Measurements from ENCODE around the gene PCSK5.

PCSK5 gene

GRCh38 chr9:76191493-76191892 is 301.0 kb downstream of the PCSK5 start:
- H3K36me3 Mint-ChIP-seq, result peaks cover 6% of the 10 kb centered on the region

GRCh38 chr9:76192013-76192412 is 301.5 kb downstream of the PCSK5 start:
- Mint-ChIP-seq H3K27ac (no peak overlapping the region), H3K4me1 (no peaks in the 10 kb centered on the region), H3K36me3 (peaks cover 6% of the 10 kb centered on the region), H3K4me3 (no peak overlapping the region), H3K9me3 (no peaks in the 10 kb centered on the region)
- ATAC-seq, result peak; percentile 43
- DNase-seq (ENCODE audit: low spot score in 2 of 2), result no peak

More at GRCh38 chr9:76191493-76191892, 301.0 kb downstream of the PCSK5 start:
- ATAC-seq (no peak), DNase-seq (ENCODE audit: low spot score in 2 of 2) (no peak)
- Mint-ChIP-seq H3K4me1 (no peaks in the 10 kb centered on the region), H3K27ac (no peak overlapping the region), H3K9me3 (no peaks in the 10 kb centered on the region), H3K4me3 (no peak overlapping the region)

- no peak for DNase-seq (ENCODE audit: low spot score in 2 of 2)
- H3K4me1 Mint-ChIP-seq, result no peaks in the 10 kb centered on the region
- no peaks in the 10 kb centered on the region for H3K9me3 Mint-ChIP-seq
- H3K27ac Mint-ChIP-seq, result no peak overlapping the region
- ATAC-seq, result no peak
- peaks cover 6% of the 10 kb centered on the region for H3K36me3 Mint-ChIP-seq
- no peak overlapping the region for H3K4me3 Mint-ChIP-seq
Measured at GRCh38 chr9:76194896-76195295, 304.4 kb downstream of the PCSK5 start.

DNA sequence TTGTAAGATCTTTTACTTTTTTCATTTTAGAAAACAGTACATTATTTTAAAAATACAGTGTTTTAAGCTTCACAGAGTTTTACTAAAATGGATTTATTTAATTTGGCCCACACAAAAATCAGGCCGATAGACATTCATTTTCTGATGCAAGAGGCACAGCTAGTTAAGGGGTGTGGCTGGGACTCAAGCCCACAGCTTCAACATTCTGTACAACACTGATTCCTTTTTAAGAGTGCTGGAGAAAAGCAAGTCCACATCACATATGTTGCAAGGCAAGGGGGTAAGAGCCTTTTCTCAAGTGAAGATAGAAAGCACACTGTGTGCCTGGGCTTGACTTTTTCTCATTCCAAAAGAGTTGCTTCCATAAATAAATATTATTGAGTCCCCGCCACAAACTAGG is 307.9 kb downstream of the PCSK5 start:
- H3K4me3 Mint-ChIP-seq, result no peak overlapping the region

DNA sequence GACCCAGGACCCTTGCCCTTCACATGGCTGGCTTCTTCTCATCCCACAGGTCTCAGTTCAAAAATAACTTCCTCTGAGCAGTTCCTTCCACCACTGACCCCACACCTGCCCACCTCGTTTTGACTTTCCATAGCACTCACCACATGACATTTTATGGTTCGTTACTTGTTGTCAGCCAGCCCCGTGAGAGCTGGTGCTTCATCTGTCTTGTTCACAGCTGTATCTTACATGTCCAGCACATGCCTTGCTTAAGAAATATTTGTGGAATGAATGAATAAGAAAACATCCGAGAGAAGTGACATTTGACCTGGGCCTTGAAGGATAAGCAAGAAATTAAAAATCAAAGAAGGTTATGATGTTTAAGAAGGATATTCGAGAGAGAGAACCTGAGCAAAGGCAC is 309.8 kb downstream of the PCSK5 start:
- Mint-ChIP-seq H3K4me3 (no peak overlapping the region), H3K4me1 (no peaks in the 10 kb centered on the region), H3K9me3 (peaks cover 4% of the 10 kb centered on the region), H3K27ac (no peak overlapping the region), H3K36me3 (no peaks in the 10 kb centered on the region)
- ATAC-seq (no peak), DNase-seq (ENCODE audit: low spot score in 2 of 2) (no peak)

More for the DNA sequence above, 307.9 kb downstream of the PCSK5 start:
- peaks cover 4% of the 10 kb centered on the region for H3K9me3 Mint-ChIP-seq
- H3K36me3 Mint-ChIP-seq, result no peaks in the 10 kb centered on the region
- DNase-seq (ENCODE audit: low spot score in 2 of 2) (no peak), ATAC-seq (no peak)
- no peak overlapping the region for H3K27ac Mint-ChIP-seq
- H3K4me1 Mint-ChIP-seq, result no peaks in the 10 kb centered on the region

DNA sequence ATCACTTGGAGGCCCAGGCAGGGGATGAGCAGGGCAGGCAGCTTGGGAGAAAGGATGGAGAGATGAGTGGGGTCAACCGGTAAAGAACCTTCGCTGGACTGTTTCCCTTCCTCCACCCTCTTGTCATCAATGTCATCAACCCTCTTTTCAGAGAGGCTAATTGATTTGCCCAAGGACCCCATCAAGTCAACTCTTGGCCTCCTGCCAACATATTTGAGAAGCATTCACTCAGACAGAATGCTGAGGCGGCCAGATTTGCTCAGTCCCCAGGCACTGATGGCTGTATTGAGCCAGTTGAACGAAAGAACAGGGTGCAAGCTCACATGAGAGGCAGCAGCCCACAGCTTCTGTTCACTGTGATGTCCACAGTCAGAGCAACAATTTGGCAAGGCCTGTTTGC is 310.3 kb downstream of the PCSK5 start:
- H3K27ac Mint-ChIP-seq, result no peak overlapping the region
- no peaks in the 10 kb centered on the region for H3K4me1 Mint-ChIP-seq
- DNase-seq (ENCODE audit: low spot score in 2 of 2) (no peak), ATAC-seq (no peak)
- no peak overlapping the region for H3K4me3 Mint-ChIP-seq
- H3K36me3 Mint-ChIP-seq, result no peaks in the 10 kb centered on the region
- peaks cover 4% of the 10 kb centered on the region for H3K9me3 Mint-ChIP-seq

DNA sequence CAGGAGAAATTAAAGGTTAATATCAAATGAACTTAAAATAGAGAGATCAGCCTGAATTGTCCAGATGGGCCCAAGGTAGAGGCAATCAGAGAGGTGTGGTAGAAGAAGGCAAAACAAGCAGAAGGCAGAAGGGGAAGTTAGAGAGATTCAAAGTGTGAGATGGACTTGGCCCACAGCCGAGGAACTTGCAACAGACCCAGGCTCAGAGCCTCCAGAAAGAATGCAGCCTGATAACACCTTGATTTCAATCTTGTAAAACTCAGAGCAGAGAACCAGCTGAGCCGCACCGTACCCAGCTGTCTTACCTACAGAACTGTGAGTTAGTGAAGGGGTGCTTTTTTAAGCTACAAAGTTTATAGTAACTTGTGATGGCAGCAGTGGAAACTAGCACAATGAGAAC is 312.9 kb downstream of the PCSK5 start:
- Mint-ChIP-seq H3K4me1 (no peaks in the 10 kb centered on the region), H3K36me3 (no peaks in the 10 kb centered on the region), H3K4me3 (no peak overlapping the region), H3K27ac (no peak overlapping the region), H3K9me3 (peaks cover 4% of the 10 kb centered on the region)
- no peak for ATAC-seq
- DNase-seq (ENCODE audit: low spot score in 2 of 2), result no peak

- no peak for ATAC-seq
- no peaks in the 10 kb centered on the region for H3K36me3 Mint-ChIP-seq
- DNase-seq (ENCODE audit: low spot score in 2 of 2), result no peak
- H3K4me1 Mint-ChIP-seq, result no peaks in the 10 kb centered on the region
- H3K4me3 Mint-ChIP-seq, result no peak overlapping the region
- no peak overlapping the region for H3K27ac Mint-ChIP-seq
- H3K9me3 Mint-ChIP-seq, result no peaks in the 10 kb centered on the region
Measured at GRCh38 chr9:76206821-76207220, 316.3 kb downstream of the PCSK5 start.

DNA sequence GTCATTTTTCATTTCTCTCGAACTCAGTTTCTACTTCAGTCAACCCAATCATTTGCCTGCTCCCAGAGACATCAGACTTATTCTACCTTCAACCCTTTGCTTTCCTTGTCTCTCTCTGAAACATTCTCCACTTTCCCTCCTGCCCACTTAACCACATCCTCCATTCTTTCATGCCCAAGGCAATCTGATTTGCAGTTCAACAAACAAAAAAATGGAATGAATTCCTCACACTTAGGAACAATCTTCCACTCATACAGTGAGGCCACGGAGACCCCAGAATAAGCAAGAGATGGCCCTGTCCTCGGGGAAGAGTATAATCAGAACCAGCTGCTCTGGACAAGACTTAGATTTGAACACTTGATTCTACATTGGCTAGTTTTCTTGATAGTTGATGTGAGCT is 323.3 kb downstream of the PCSK5 start:
- H3K27ac Mint-ChIP-seq, result no peak overlapping the region
- DNase-seq (ENCODE audit: low spot score in 2 of 2), result no peak
- no peaks in the 10 kb centered on the region for H3K36me3 Mint-ChIP-seq
- no peak overlapping the region for H3K4me3 Mint-ChIP-seq
- ATAC-seq, result no peak
- no peaks in the 10 kb centered on the region for H3K9me3 Mint-ChIP-seq
- H3K4me1 Mint-ChIP-seq, result no peaks in the 10 kb centered on the region

DNA sequence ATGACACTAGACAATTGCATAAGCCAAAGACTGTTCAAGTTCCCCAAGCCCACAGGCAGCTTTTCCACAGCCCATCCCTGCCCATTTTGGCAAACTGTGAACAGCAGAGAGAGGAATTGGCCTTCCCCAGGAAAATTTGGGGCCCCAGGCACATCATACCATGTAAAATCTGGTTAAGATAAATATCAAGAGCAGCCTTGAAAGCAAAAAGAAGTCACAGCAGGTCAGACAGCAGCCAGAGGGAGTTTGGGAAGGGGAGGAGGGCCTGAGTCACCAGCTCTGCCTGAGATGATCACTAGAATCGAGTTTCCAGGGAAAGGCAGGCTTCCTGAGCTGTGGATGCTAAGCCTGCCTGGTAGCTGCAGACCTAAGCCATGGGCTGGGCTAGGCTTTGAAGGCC is 324.6 kb downstream of the PCSK5 start:
- no peaks in the 10 kb centered on the region for H3K36me3 Mint-ChIP-seq
- no peaks in the 10 kb centered on the region for H3K4me1 Mint-ChIP-seq
- ATAC-seq (no peak), DNase-seq (ENCODE audit: low spot score in 2 of 2) (no peak)
- no peak overlapping the region for H3K27ac Mint-ChIP-seq
- no peaks in the 10 kb centered on the region for H3K9me3 Mint-ChIP-seq
- H3K4me3 Mint-ChIP-seq, result no peak overlapping the region

DNA sequence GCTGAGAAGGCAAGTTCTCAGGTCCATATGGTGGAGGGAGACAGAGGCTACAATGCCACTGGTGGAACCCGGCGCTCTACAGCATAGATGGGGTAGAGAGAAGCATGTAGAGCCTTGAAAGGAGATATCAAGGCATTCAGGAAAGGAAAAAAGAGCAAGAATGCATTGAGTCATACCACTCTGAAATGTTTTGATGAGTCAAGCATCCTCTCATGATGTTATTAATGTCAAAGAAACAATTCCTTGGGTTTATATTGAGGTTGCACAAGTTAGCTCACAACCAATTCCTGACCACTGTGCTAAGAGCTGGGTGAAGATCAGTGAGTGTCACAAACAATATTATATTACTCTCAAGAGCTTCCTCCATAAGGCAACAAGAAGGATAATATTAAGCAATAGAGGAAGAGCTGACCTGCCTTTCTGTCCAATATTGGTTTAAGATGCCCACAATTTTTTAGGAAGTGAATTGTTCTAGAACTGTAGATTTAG is 325.7 kb downstream of the PCSK5 start:
- H3K9me3 Mint-ChIP-seq, result no peaks in the 10 kb centered on the region
- H3K27ac Mint-ChIP-seq, result no peak overlapping the region
- ATAC-seq, result peak; percentile 19
- no peaks in the 10 kb centered on the region for H3K36me3 Mint-ChIP-seq
- H3K4me3 Mint-ChIP-seq, result no peak overlapping the region
- DNase-seq (ENCODE audit: low spot score in 2 of 2), result no peak
- H3K4me1 Mint-ChIP-seq, result no peaks in the 10 kb centered on the region

DNA sequence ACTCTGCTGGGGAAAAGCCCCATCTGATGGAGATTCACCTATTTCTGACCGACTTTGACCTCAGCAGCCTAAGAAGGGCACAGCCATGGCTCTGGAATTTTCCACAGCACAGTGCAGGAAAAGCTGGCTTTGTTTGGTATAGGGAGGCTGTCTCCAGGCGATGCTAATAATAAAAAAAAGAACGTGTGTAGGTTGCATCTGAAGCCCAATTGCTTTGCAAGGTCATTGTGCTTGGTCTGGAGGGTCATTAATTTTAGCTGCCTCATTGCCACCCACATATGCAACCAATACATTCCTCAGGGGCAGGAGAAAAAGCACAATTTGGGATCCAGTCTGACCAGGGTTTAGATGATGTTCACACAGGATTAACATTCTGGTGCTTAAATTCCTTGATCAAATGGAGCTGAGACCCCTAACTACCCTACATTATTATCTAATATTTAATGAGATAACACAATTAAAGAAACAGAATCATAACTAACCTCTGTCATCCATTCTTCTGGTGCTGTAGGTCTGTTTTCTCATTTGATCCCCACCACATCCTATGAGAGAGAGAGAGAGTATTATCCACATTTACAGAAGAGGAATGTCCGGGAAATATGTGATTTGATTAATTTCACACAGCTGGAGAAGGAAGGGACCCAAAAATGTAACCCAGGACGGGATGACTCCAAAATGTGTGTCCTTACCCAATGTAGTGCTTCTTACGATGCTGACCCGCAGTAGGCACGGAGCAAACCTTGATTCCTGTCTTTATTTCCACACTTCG is 327.8 kb downstream of the PCSK5 start:
- ATAC-seq (no peak), DNase-seq (ENCODE audit: low spot score in 2 of 2) (no peak)
- Mint-ChIP-seq H3K4me3 (no peak overlapping the region), H3K9me3 (no peaks in the 10 kb centered on the region), H3K27ac (no peak overlapping the region), H3K36me3 (no peaks in the 10 kb centered on the region), H3K4me1 (no peaks in the 10 kb centered on the region)

- ATAC-seq (no peak), DNase-seq (ENCODE audit: low spot score in 2 of 2) (no peak)
- H3K4me3 Mint-ChIP-seq, result no peak overlapping the region
- no peaks in the 10 kb centered on the region for H3K36me3 Mint-ChIP-seq
- no peaks in the 10 kb centered on the region for H3K9me3 Mint-ChIP-seq
- H3K4me1 Mint-ChIP-seq, result no peaks in the 10 kb centered on the region
- no peak overlapping the region for H3K27ac Mint-ChIP-seq
Measured at GRCh38 chr9:76218886-76219445, 328.5 kb downstream of the PCSK5 start.

- Mint-ChIP-seq H3K4me3 (no peak overlapping the region), H3K36me3 (no peaks in the 10 kb centered on the region), H3K4me1 (no peaks in the 10 kb centered on the region), H3K27ac (no peak overlapping the region), H3K9me3 (no peaks in the 10 kb centered on the region)
- ATAC-seq (no peak), DNase-seq (ENCODE audit: low spot score in 2 of 2) (no peak)
Measured at GRCh38 chr9:76219560-76220151, 329.2 kb downstream of the PCSK5 start.

GRCh38 chr9:76221423-76221822 is 330.9 kb downstream of the PCSK5 start:
- Mint-ChIP-seq H3K4me1 (no peaks in the 10 kb centered on the region), H3K27ac (no peak overlapping the region), H3K4me3 (no peak overlapping the region), H3K9me3 (no peaks in the 10 kb centered on the region), H3K36me3 (no peaks in the 10 kb centered on the region)
- ATAC-seq (no peak), DNase-seq (ENCODE audit: low spot score in 2 of 2) (no peak)

GRCh38 chr9:76223749-76224340 is 333.4 kb downstream of the PCSK5 start:
- Mint-ChIP-seq H3K9me3 (no peaks in the 10 kb centered on the region), H3K36me3 (no peaks in the 10 kb centered on the region), H3K4me3 (no peak overlapping the region), H3K4me1 (no peaks in the 10 kb centered on the region), H3K27ac (no peak overlapping the region)
- DNase-seq (ENCODE audit: low spot score in 2 of 2) (no peak), ATAC-seq (no peak)
